GM19043 (cell line): Measurements from ENCODE around the gene ENG.

Source experiments
- ATAC-seq: cut with Tn5 transposase; IDR thresholded peaks from one replicate; pipeline ENCODE4 v1.9.1; 2021; ENCODE audit warnings: low read depth; ENCODE audit not compliant: unreplicated experiment

Gene ENG

DNA sequence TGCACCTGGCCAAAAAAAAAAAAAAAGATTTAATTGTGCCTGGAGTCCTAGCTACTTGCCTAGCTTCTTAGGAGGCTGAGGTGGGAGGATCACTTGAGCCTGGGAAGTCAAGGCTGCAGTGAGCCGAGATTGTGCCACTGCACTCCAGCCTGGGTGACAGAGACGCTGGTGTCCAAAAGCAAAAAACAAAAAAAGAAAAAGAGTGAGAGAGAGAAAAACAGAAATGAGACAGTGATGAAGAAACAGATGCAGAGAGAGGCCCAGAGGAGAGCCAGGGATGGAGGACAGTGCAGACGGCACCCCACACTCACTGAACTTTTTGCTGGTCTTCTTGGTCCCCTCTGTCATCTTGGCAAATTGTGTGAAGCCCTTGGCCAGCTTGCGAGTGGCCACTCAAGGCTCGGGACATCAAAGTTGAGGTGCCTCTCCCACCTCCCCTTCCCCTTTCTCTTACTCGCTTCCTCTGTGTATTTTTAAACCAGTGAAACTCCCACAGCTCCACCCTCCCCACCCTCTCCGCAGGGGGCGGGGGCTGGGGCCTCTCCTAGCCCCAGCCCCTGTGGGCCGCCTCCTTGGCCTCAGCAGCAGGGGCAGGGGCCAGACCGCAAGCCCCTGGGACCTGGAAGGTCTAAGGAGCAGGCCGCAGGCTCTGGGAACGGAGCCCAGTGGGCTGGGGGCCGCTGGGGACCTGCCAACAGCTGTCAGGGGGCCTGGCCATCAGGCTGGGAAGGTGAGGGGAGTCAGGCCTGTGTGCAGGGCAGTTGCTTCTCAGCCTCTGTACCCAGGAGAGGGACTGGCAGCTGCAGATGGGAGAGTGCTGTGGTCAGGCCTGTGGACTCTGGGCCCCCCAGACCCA is 76.0 kb downstream of the ENG start, which contains the start of gene SH2D3C:
Gene SH2D3C, minus strand, starts transcription at position 387 of the 856 bp plus-strand sequence. Its CDS starts 39 bp downstream, at position 348.
- no peak for ATAC-seq

DNA sequence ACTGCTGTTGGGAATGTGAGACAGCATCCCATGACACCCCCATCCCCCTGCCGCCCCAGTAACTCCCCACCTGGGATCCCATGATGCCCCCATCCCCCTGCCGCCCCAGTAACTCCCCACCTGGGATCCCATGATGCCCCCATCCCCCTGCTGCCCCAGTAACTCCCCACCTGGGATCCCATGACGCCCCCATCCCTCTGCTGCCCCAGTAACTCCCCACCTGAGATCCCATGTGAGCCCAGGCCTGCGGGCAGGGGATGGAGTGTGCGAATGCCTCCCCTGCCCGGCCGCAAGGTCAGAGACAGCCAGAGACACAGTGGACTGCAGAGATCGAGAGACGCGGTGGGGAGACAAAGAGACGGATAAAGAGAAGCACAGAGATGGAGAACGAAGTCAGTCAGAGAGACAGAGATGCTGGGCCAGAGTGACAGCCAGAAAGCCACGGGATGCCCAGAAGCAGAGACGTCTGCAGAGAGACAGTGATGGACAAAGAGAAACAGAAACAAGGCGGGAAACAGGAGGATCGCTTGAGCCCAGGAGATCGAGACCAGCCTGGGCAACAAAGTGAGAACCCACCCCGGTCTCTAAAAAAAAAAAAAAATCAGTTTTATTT is 77.0 kb downstream of the ENG start:
- no peak for ATAC-seq

DNA sequence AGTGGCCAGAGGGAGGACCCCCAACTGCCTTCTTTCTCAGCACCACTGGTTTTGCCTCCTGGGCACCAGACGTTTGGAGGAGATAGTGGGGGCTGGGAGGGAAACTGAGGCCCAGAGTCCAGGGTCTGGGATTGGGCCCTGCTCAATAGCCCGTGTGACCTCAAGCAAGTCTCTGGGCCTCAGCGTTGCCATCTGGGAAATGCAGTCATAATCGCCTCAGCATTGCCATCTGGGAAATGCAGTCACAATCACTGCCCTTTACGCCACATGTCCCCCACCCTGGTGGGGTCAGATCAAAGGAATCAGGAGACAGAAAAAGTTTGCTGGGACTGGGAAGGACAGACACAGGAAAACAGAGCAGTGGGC is 77.6 kb downstream of the ENG start:
- ATAC-seq, result no peak

DNA sequence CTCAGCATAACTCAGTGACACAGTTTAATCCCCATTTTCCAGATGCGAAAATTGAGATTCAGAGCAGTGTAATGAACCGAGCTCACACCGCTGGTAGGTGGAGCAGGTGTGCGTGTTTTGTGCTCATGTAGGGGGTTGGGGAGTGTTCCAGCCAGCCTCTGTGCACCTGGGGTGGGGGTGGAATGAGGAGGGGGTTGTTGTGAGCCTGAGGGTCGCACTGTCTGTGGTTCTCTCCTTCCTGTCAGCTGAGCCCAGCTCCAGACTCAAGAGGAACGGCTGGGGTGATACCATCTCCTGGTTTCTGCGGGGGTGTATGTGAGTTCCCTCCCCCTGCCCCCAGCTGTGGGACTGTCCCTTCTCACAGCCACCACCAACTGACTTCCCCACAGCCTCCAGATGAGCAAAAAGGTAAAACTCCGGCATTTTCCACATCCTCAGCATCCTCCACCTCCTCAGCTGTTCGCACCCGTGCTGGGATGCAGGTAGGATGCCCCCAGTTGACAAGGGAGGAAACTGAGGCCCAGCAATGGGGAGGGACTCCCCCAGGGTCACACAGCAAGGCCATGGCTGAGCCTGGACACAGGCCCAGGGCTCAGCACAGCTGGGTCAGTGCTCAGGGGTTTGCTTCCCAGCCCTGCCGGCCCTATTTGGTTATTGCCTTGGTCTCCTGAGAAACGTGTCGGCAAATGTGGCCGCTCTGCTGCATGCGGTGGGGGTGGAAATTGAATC is 78.1 kb downstream of the ENG start:
- no peak for ATAC-seq

DNA sequence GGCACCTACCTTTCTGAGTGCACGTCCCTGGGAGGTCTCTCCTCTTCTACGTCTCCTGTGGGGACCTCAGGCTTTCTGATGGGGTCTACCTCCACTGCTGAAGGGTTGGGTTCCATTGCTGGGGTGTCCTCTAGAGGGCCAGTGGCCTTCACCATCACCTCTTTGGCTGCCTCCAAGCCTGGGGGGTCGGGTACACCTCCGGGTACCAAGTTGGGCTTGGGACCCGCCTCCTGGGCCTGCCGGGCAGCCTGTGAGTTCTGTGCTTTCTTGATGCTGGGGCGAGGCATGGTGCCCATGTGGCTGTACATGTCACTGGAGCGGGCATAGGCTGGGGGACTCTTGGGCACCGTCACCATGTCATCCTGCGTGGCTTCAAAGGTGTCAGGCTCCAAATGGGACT is 80.5 kb downstream of the ENG start:
- no peak for ATAC-seq

DNA sequence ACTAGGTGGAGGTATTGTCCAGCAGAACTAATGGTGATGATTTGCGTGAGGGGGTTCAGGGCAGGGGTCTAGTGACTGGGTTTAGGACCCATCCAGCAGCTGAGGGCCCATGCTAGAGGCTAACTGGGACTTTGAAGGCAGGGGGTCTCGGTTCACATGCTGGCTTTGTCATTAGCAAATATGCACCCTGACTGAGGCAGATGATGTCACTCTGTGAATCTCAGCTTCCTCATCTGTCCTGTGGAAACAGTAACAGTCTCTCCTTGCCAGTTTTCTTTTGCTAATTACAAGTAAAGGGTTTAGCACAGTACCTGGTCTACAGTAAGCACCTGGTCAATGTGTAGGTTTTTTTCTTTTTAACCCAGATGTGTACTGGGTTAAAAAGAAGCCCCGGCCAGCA is 81.2 kb downstream of the ENG start:
- no peak for ATAC-seq

DNA sequence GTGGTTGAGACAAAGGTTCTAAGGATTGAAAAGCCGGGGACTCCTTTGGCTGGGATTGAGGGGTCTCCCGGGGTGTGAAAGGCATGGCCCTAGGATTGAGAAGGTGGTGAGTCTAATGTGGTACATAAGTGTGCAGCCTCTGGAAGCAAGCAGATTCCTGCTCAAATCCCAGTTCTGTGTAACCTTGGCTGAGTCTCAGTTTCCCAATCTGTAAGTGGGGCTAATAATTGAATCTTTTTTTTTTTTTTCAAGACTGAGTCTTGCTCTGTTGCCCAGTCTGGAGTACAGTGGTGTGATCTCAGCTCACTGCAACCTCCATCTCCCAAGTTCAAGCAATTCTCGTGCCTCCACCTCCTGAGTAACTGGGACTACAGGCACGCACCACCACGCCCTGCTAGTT is 81.9 kb downstream of the ENG start:
- no peak for ATAC-seq

DNA sequence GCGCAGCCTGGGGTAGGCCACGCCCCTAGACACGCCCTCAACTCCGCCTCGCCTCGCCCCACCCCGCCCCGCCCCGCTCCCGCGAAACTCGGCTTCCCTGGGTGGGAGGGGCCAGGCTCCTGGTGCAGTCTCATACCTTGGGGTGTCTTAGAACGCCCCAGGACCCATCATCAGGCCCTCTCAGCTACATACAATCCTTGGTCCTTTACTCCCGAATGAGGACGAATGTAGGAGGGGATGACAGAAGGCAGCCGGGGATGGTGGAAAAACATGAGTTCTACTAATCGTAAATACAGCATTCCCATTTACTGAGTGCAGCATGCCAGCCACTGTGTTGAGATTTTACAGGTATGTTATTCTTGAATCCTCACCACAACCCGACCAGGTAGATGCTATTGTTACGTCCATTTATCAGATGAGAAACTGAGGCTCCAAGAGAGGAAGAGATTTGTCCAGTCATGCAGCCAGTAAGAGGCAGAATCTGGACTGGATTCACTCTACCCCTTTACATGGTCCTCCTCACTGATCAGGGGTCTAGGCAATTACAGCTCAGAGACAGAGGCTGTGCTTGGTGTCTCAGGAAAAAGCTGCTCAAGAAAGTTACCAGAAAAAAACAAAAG is 82.8 kb downstream of the ENG start:
- ATAC-seq, result no peak

DNA sequence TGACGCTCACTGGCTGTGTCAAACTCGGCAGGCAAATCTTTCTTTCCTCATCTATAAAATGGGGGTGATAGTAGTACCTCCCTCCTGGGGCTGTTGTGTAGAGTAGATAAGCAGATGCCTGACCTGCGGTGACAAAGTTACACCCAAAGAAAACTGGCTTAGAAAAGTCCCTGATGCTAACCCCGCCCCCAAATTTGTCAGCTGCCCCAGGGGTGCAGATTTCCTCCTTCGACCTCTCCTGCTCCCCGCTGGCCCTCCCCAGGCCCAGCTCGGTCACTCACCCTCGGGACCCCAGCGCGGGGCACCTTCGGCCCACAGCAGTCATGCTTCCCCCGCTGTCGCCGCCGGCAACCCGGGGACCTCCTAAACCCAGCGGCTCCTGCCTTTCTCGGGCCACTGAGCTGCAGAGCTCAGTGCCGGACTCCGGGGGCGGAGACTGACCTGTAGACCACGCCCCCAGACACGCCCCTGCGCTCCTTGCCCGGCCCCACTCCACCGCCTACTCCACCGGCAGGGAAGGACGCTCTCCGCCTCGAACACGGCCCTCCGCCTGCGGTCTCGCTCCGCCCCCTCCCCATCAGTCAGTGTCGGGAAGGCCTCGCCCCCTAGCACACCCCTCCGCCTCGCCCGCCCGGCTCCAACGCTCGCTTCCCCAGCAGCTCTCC is 83.4 kb downstream of the ENG start:
- peak; percentile 87 for ATAC-seq

DNA sequence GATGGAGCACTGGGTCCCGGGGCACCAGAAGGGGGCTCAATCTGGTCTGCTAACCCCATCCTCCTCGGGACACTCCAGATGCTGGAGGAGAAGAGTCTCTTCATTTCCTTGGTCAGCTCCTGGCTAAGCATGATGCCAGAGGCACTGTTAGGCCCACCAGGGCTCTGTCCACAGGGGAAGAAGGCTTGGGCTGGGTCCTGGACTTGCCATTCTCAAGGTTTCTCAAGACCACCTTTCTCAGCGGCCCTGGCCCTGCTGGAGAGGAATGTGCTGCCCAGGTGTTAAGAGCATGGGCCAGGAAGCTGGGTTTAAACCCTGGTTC is 83.9 kb downstream of the ENG start:
- no peak for ATAC-seq

DNA sequence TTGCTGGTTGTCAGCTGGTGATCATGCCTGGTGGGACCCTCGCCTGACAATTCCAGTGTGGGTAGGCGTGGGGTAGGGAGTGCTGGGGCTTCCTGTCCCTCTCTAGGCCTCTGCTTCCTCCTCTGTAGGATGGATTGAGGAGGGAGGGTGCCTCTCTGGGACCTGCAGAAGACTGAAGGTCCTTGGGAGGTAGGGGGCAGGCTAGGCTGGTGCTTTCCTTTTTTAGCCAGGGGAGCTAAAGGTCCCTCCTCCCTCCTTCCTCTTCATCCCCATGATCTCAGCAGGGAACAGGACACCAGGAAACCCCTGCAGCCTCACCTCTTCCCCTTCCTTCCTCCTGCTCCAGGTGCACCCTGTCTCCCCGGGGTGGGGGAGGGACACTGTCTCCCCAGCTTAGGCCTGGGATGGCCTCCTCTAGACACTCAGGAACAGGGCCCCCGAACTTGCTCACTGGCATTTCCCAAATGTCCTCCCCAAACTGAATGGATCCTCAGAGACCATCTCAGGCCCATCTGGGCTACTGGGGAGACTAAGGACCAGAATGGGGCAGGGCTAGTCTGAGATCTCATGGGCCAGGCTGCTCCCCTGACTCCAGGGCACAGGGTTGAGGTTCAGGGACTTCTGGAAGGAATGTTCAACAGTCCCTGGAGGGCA is 84.4 kb downstream of the ENG start:
- no peak for ATAC-seq

DNA sequence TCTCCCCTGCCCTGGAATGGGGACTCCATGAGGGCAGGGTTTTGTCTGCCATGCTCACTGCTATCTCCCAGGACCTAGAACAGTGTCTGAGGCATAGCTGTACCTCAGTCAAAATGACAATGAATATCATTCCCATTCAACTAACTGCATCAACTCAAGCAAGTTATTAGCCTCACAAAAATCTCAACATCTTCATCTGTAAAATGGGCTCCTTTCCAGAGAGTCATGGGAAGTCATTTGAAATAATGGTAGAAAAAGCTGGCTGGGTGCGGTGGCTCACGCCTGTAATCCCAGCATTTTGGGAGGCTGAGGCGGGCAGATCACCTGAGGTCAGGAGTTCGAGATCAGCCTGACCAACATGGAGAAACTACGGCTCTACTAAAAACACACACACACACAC is 85.4 kb downstream of the ENG start:
- no peak for ATAC-seq

DNA sequence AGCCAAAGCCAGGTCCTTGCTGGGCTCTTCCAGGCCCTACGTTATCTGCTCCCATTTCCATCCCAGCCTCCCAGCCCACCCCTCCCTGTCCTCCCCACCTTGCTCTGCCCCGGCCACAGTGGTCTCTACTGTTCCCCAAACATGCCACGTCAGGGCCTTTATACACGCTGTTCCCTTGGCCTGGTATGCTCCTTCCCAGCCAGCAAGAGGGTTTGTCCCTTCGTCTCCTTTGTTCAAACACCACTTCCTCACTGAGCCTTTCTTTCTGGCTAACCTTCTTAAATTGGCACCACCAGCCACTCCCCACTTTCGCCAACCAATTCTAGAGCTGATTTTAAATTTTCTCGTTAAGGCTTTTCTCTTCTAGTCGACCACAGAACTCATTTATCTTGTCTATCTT is 85.8 kb downstream of the ENG start:
- ATAC-seq, result no peak

DNA sequence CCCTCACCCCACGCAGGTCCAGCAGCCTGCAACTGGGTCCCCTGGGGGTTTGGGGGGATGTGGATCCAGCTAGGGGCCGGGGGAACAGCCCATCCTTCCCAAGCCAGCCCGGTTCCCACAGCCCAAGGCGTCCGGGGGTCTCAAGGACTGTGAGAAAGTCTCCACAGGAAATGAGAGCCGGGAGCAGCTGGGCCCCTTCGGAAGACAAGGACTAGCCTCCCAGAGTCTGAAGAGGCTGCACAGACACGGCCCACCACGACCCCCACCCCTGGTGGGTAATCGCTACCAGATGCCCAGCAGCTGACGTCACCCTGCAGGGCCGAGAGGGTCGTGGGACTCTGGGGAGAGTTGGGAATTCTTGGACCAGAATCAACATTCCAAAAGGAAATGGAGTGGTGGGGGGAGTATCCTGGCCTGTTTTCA is 86.5 kb downstream of the ENG start:
- no peak for ATAC-seq

DNA sequence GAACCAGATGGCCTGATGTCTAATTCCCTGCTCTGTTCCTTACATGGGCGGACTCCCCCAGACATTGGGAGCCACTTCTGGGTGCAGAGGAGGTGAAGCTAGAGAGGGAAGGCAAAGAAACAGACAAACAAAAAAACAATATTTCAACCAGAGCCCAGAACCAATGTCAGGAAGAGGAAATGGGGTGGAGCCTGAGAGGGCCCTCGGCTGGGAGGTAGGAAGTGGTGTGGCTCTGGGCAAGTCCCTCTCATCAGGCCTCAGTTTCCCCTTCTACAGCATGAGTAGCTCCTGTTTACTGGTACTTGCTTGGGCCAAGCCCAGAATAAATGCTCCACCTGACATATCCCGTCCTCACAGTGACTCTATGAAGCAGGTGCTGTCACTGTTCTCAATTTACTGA is 87.0 kb downstream of the ENG start:
- no peak for ATAC-seq

DNA sequence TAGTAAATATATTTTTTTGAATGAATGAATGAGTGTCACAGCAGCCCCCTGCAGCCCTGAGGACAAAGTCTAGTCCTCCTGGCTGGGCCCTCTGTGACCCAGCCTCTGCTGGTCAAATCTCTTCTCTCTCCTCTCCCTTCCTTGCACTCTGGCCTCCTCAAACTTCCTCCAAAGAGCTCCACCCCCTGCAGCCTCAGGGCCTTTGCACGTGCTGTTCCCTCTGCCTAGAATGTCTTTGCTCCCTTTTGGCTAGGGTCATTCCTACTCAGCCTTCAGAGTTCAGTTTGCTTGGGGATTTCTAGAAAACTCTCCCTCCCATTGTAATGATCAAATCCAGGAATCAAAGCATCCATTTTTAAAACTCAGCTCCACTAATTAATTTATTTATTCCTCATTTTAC is 89.0 kb downstream of the ENG start:
- no peak for ATAC-seq
